Fibroblast of lung (primary cell): ENCODE results near the gene IL18R1. TPM values are rescaled to one million over a fixed set of nuclear protein-coding genes. Genes with fewer than 3 reads are reported as not detected.

ENCODE experiments used
- DNase-seq, 2 donors: peaks; one replicate each; pipeline versions ENCODE4 v3.0.0 to v3.0.0-alpha.2; 2010; ENCODE audit warnings: low read depth in 2 of 2
- H2AFZ ChIP-seq: 2 replicates; pipeline ENCODE4 v1.5.1; 2012; ENCODE audit warnings: low read length, control low read depth, inconsistent platforms
- H3K27ac ChIP-seq: 2 replicates; pipeline ENCODE4 v1.5.1; 2011; ENCODE audit warnings: low read length, control low read depth; ENCODE audit not compliant: insufficient read depth
- H3K27me3 ChIP-seq: 2 replicates; pipeline ENCODE4 v1.5.1; 2011; ENCODE audit warnings: mild to moderate bottlenecking, low read length; ENCODE audit not compliant: control insufficient read depth, insufficient read depth
- H3K36me3 ChIP-seq: 2 replicates; pipeline ENCODE4 v1.5.1; 2011; ENCODE audit warnings: low read length; ENCODE audit not compliant: control insufficient read depth, insufficient read depth
- H3K4me1 ChIP-seq: 2 replicates; pipeline ENCODE4 v1.5.1; 2011; ENCODE audit warnings: low read length; ENCODE audit not compliant: control insufficient read depth, insufficient read depth; ENCODE audit errors: extremely low read depth
- H3K4me2 ChIP-seq: 2 replicates; pipeline ENCODE4 v1.5.1; 2011; ENCODE audit warnings: low read length, control low read depth; ENCODE audit not compliant: insufficient read depth; ENCODE audit errors: extremely low read depth
- H3K4me3 ChIP-seq, 4 experiments: fragments of 200-600 bp in 1 of 4; sonication (generic) in 1 of 4; replicated peaks in 1 of 4; 2 replicates each; pipeline ENCODE4 v1.5.1; 2011 to 2016; ENCODE audit warnings: low read length in 4 of 4, low read depth in 3 of 4, mild to moderate bottlenecking in 3 of 4, control low read depth in 2 of 4, inconsistent platforms in 1 of 4, mixed read lengths in 1 of 4; ENCODE audit not compliant: insufficient read depth in 1 of 4; ENCODE audit errors: control extremely low read depth in 1 of 4
- H3K79me2 ChIP-seq: 2 replicates; pipeline ENCODE4 v1.5.1; 2012; ENCODE audit warnings: mild to moderate bottlenecking, low read length, inconsistent platforms; ENCODE audit not compliant: control insufficient read depth, insufficient read depth
- H3K9ac ChIP-seq: 2 replicates; pipeline ENCODE4 v1.5.1; 2011; ENCODE audit warnings: mild to moderate bottlenecking, low read length, control low read depth; ENCODE audit not compliant: insufficient read depth
- H3K9me3 ChIP-seq: 2 replicates; pipeline ENCODE4 v1.5.1; 2012; ENCODE audit warnings: low read depth, low read length; ENCODE audit not compliant: control insufficient read depth, insufficient read depth
- H4K20me1 ChIP-seq: 2 replicates; pipeline ENCODE4 v1.5.1; 2011; ENCODE audit warnings: low read length; ENCODE audit not compliant: control insufficient read depth, insufficient read depth; ENCODE audit errors: extremely low read depth
- EZH2 ChIP-seq: IDR thresholded peaks from 2 replicates; pipeline ENCODE4 v1.5.1; 2012; ENCODE audit warnings: low read length, control low read depth, mild to moderate bottlenecking; ENCODE audit errors: missing control alignments
- polyA plus RNA-seq, 2 donors: library from polyadenylated mRNA; depleted of rRNA in 1 of 2; stranded (reverse) in 1 of 2; unstranded in 1 of 2; fragments of >200 nt; gene quantifications; 2 replicates each; pipeline ENCODE4 v1.2.1, GENCODE V29; 2011 to 2012; ENCODE audit warnings: missing spikeins in 1 of 2
- total RNA-seq: library from RNA; depleted of rRNA; stranded (reverse); fragments of >200 nt; gene quantifications from 2 replicates; pipeline ENCODE4 v1.2.1, GENCODE V29; 2014
- TF ChIP-seq, protein P1 (sequence below), 2 donors: IDR thresholded peaks in 1 of 2; conservative IDR thresholded peaks in 1 of 2; 1 replicate in 1 of 2; 2 replicates in 1 of 2; pipeline ENCODE4 v1.5.1; 2011 to 2012; ENCODE audit warnings: low read length in 2 of 2, control low read depth in 1 of 2, inconsistent platforms in 1 of 2, low read depth in 1 of 2, mild to moderate bottlenecking in 1 of 2

The IL18R1 gene
- total and polyA plus RNA-seq, 2 donors (not counting 1 experiment from before 2014, with no cell fraction given): 0.10 to 0.50 TPM

DNA sequence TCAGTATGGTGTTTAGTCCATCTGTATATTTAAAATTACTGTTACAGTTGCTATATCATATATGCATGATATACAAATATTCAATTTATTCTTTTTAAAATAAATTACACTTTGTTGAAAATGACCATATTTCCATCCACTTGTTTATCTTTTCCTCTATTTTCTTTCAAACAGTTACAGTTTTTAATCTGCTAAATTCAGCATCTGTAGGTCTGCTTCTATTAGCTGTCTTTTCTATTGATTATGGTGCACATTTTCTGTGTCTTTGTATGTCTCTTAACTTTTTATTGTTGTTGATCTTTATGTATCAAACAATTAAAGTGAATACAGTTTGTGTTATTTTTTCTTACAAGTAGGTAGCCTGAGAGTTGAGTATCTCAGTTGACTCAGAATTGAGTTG lies 28.1 kb downstream of the IL18R1 start:
- Histone ChIP-seq H4K20me1 (no peaks in the 10 kb centered on the region), H3K27me3 (no peaks in the 10 kb centered on the region)
- TF ChIP-seq EZH2: no peak
- TF ChIP-seq, protein P1, sequence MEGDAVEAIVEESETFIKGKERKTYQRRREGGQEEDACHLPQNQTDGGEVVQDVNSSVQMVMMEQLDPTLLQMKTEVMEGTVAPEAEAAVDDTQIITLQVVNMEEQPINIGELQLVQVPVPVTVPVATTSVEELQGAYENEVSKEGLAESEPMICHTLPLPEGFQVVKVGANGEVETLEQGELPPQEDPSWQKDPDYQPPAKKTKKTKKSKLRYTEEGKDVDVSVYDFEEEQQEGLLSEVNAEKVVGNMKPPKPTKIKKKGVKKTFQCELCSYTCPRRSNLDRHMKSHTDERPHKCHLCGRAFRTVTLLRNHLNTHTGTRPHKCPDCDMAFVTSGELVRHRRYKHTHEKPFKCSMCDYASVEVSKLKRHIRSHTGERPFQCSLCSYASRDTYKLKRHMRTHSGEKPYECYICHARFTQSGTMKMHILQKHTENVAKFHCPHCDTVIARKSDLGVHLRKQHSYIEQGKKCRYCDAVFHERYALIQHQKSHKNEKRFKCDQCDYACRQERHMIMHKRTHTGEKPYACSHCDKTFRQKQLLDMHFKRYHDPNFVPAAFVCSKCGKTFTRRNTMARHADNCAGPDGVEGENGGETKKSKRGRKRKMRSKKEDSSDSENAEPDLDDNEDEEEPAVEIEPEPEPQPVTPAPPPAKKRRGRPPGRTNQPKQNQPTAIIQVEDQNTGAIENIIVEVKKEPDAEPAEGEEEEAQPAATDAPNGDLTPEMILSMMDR (conservative IDR thresholded peaks at IDR 0.05 in 1 of 2, IDR thresholded peaks at IDR 0.05 in 1 of 2; ENCODE audit: low read depth in 1 of 2, low read length in 2 of 2): no peak

DNA sequence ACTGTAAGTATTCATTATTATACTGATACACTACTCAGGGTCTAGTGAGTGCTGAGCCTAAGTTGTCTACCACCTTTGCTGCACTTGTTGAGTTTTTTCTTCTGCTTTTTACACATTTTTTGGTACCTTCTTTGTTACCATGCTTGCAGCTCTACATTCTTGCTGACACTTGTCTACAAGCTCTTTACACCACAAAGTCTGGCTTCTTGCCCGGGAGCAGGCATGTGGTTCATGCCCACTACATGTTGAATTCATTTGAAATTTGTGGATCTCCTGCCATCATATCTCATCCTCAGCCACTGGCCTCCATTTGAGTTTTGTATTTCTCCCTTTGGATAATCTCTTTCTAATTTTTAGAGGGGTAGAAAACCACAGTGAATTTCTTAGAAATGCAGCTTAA lies 29.9 kb downstream of the IL18R1 start:
- H3K36me3 ChIP-seq: no peaks in the 10 kb centered on the region
- no peaks in the 10 kb centered on the region for H3K4me1 ChIP-seq
- no peak overlapping the region for H3K4me2 ChIP-seq
- H3K27ac ChIP-seq: no peak overlapping the region
- TF ChIP-seq EZH2: no peak
- TF ChIP-seq, protein P1 (conservative IDR thresholded peaks at IDR 0.05 in 1 of 2, IDR thresholded peaks at IDR 0.05 in 1 of 2; ENCODE audit: low read depth in 1 of 2, low read length in 2 of 2): no peak
- no peak overlapping the region for H2AFZ ChIP-seq
- no peak overlapping the region for H3K4me3 ChIP-seq
- no peaks in the 10 kb centered on the region for H4K20me1 ChIP-seq
- H3K79me2 ChIP-seq: no peaks in the 10 kb centered on the region
- no peaks in the 10 kb centered on the region for H3K27me3 ChIP-seq
- no peak for DNase-seq
- H3K9ac ChIP-seq: no peak overlapping the region
- no peaks in the 10 kb centered on the region for H3K9me3 ChIP-seq

More for the DNA sequence above, 28.1 kb downstream of the IL18R1 start:
- H3K9me3 ChIP-seq: no peaks in the 10 kb centered on the region
- no peak overlapping the region for H3K9ac ChIP-seq
- no peaks in the 10 kb centered on the region for H3K4me1 ChIP-seq
- no peak overlapping the region for H3K4me2 ChIP-seq
- H2AFZ ChIP-seq: no peak overlapping the region
- no peaks in the 10 kb centered on the region for H3K79me2 ChIP-seq
- no peaks in the 10 kb centered on the region for H3K36me3 ChIP-seq
- no peak overlapping the region for H3K4me3 ChIP-seq
- no peak overlapping the region for H3K27ac ChIP-seq
- DNase-seq: no peak

DNA sequence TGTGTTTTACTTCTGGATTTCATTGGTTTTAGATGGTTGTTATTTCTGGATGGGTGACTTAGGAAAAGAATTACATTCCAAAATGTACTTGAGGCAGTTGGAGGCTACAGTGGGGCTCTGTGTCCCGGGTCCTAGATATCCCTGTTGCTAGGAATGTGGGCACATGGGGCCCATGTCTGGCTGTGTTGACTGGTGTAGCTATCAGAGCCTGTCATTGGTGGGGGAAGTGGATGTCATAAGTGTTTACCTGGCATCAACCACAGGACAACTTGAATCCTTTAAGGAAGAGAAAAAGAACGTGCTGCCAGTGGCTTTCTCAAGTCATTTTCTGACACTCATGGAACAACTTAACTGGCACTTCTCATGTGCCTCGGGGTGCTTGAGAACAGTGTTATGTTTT lies 30.4 kb downstream of the IL18R1 start:
- TF ChIP-seq, protein P1 (conservative IDR thresholded peaks at IDR 0.05 in 1 of 2, IDR thresholded peaks at IDR 0.05 in 1 of 2; ENCODE audit: low read depth in 1 of 2, low read length in 2 of 2): no peak
- TF ChIP-seq EZH2: no peak
- H3K4me1 ChIP-seq: no peaks in the 10 kb centered on the region
- no peak for DNase-seq
- H3K27ac ChIP-seq: no peak overlapping the region
- H3K36me3 ChIP-seq: no peaks in the 10 kb centered on the region
- no peak overlapping the region for H3K9ac ChIP-seq
- no peak overlapping the region for H3K4me3 ChIP-seq
- no peaks in the 10 kb centered on the region for H3K79me2 ChIP-seq
- H4K20me1 ChIP-seq: no peaks in the 10 kb centered on the region
- H3K27me3 ChIP-seq: no peaks in the 10 kb centered on the region
- no peak overlapping the region for H3K4me2 ChIP-seq
- no peak overlapping the region for H2AFZ ChIP-seq
- no peaks in the 10 kb centered on the region for H3K9me3 ChIP-seq
